Limb (tissue), 2 donors: ENCODE data around the gene NR1D1.

Experiments used
- DNase-seq, 2 donors: peaks; one replicate each; pipeline ENCODE4 v3.0.0-alpha.2; 2016; ENCODE audit errors: extremely low spot score in 2 of 2

Gene NR1D1

GRCh38 chr17:40097931-40098845 lies 2.2 kb downstream of the NR1D1 start:
- no peak for DNase-seq

- no peak for DNase-seq
Measured at GRCh38 chr17:40097087-40097486, 3.3 kb downstream of the NR1D1 start.

- DNase-seq: no peak
Measured at GRCh38 chr17:40095944-40096791, 4.2 kb downstream of the NR1D1 start.

- DNase-seq: no peak
Measured at GRCh38 chr17:40095351-40095943, 4.9 kb downstream of the NR1D1 start.

GRCh38 chr17:40094874-40095273 lies 5.5 kb downstream of the NR1D1 start:
- no peak for DNase-seq

- no peak for DNase-seq
Measured at GRCh38 chr17:40093580-40094201, 6.7 kb downstream of the NR1D1 start.

- no peak for DNase-seq
Measured at GRCh38 chr17:40093005-40093579, 7.3 kb downstream of the NR1D1 start.

- no peak for DNase-seq
Measured at GRCh38 chr17:40092581-40092980, 7.8 kb downstream of the NR1D1 start.

- no peak for DNase-seq
Measured at GRCh38 chr17:40091691-40092397, 8.5 kb downstream of the NR1D1 start.

GRCh38 chr17:40090237-40091119 lies 9.9 kb downstream of the NR1D1 start:
- DNase-seq: no peak

- no peak for DNase-seq
Measured at GRCh38 chr17:40089077-40089895, 11.1 kb downstream of the NR1D1 start.

GRCh38 chr17:40087903-40088718 lies 12.3 kb downstream of the NR1D1 start:
- no peak for DNase-seq

- no peak for DNase-seq
Measured at GRCh38 chr17:40087049-40087794, 13.2 kb downstream of the NR1D1 start.

- no peak for DNase-seq
Measured at GRCh38 chr17:40086150-40087044, 14.0 kb downstream of the NR1D1 start.

GRCh38 chr17:40084477-40084876 lies 15.9 kb downstream of the NR1D1 start:
- no peak for DNase-seq

GRCh38 chr17:40079545-40079944 lies 20.8 kb downstream of the NR1D1 start:
- no peak for DNase-seq
